K562 (cell line): Measurements from ENCODE around the gene FGFBP2. TPM values are rescaled to one million over a fixed set of nuclear protein-coding genes. Genes with fewer than 3 reads are reported as not detected.

ENCODE experiments used
- ATAC-seq: fragments of 200-7000 bp; cut with Tn5 transposase; 3 replicates; pipeline ENCODE4 v1.9.1; 2020; ENCODE audit warnings: moderate library complexity
- BruUV-seq: library from RNA; stranded (reverse); fragments of 400-500 nt; replicated peaks from 2 replicates; lab custom pipeline; 2021; lab: Mats Ljungman, UMichigan
- CTCF ChIA-PET: fragments of 300-600 bp; formaldehyde crosslinking; extraction: SDS; loops from one replicate; lab custom pipeline; 2021; ENCODE audit warnings: low intra/inter-chr PET ratio; lab: Yijun Ruan, JAX
- POLR2A ChIA-PET: fragments of 300-600, 350-650 bp; sonication (Branson Sonifier 250); formaldehyde crosslinking; extraction: SDS; loops from one replicate; lab custom pipeline; 2021; ENCODE audit warnings: antibody characterized with exemption, inconsistent platforms; lab: Yijun Ruan, JAX
- DNase-seq, 4 experiments: peaks; one replicate each; pipeline versions ENCODE4 v3.0.0 to v3.0.0-alpha.2; 2011 to 2018; ENCODE audit warnings: low spot score in 3 of 4, mixed read lengths in 3 of 4; ENCODE audit errors: extremely low read depth in 1 of 4
- FAIRE-seq: peaks from 2 replicates; lab custom pipeline; 2011; peaks lifted over from hg19 to GRCh38; lab: Jason Lieb, UNC
- H2AFZ ChIP-seq: 2 replicates; pipeline ENCODE4 v1.6.0; 2011; ENCODE audit warnings: low read depth, low read length, control low read depth, inconsistent platforms
- H3K27ac ChIP-seq: fragments of 200-600 bp; 3 replicates; pipeline ENCODE4 v1.8.0; 2011; ENCODE audit warnings: low read depth, mild to moderate bottlenecking, control low read depth, inconsistent platforms, low read length, moderate library complexity, mixed read lengths; ENCODE audit errors: extremely low read depth
- H3K27me3 ChIP-seq, 2 experiments: fragments of 300-600 bp in 1 of 2; 2 replicates in 1 of 2; 3 replicates in 1 of 2; pipeline versions ENCODE4 v1.6.0 to v1.8.0; 2011; ENCODE audit warnings: inconsistent platforms in 2 of 2, low read length in 2 of 2, mild to moderate bottlenecking in 1 of 2, mixed read lengths in 1 of 2, moderate library complexity in 1 of 2; ENCODE audit not compliant: control insufficient read depth in 2 of 2, insufficient read depth in 2 of 2
- H3K36me3 ChIP-seq: fragments of 300-600 bp; 3 replicates; pipeline ENCODE4 v1.8.0; 2011; ENCODE audit warnings: mild to moderate bottlenecking, low read length, inconsistent platforms; ENCODE audit not compliant: control insufficient read depth, insufficient read depth
- H3K4me1 ChIP-seq, 2 experiments: fragments of 200-600 bp in 1 of 2; replicated peaks in 1 of 2; 2 replicates in 1 of 2; 3 replicates in 1 of 2; pipeline versions ENCODE4 v1.5.1 to v1.8.0; 2011; ENCODE audit warnings: inconsistent platforms in 2 of 2, low read length in 2 of 2, mild to moderate bottlenecking in 1 of 2, mixed read lengths in 1 of 2, moderate library complexity in 1 of 2; ENCODE audit not compliant: control insufficient read depth in 2 of 2, insufficient read depth in 2 of 2
- H3K4me2 ChIP-seq: 2 replicates; pipeline ENCODE4 v1.6.1; 2011; ENCODE audit warnings: low read length, control low read depth, inconsistent platforms, mixed read lengths; ENCODE audit not compliant: insufficient read depth
- H3K4me3 ChIP-seq: fragments of 200-600 bp; sonication (generic), shearing (Covaris generic); 2 replicates; pipeline ENCODE4 v1.5.1; 2016; ENCODE audit warnings: control low read depth, inconsistent platforms
- H3K79me2 ChIP-seq: fragments of 200-600 bp; 3 replicates; pipeline ENCODE4 v1.8.0; 2011; ENCODE audit warnings: low read length, inconsistent platforms; ENCODE audit not compliant: control insufficient read depth, insufficient read depth
- H3K9ac ChIP-seq, 2 experiments: 2 replicates each; pipeline versions ENCODE4 v1.6.0 to v1.6.1; 2011; ENCODE audit warnings: low read depth in 2 of 2, low read length in 2 of 2, control low read depth in 1 of 2, inconsistent platforms in 1 of 2, mild to moderate bottlenecking in 1 of 2, mixed read lengths in 1 of 2; ENCODE audit not compliant: insufficient read depth in 1 of 2
- H3K9me1 ChIP-seq: one replicate; pipeline ENCODE4 v1.6.0; 2011; ENCODE audit warnings: inconsistent platforms, mild to moderate bottlenecking, low read length, moderate library complexity; ENCODE audit not compliant: control insufficient read depth, insufficient read depth
- H3K9me3 ChIP-seq: replicated peaks from 2 replicates; pipeline ENCODE4 v1.5.1; 2011; ENCODE audit warnings: low read depth, low read length, inconsistent platforms; ENCODE audit not compliant: control insufficient read depth, insufficient read depth
- H4K20me1 ChIP-seq: replicated peaks from 2 replicates; pipeline ENCODE4 v1.6.1; 2011; ENCODE audit warnings: low read length, inconsistent platforms, mixed read lengths; ENCODE audit not compliant: control insufficient read depth, insufficient read depth
- ATF1 ChIP-seq, 2 experiments: fragments of 450-650 bp in 1 of 2; IDR thresholded peaks; 2 replicates each; pipeline ENCODE4 v1.6.1; 2016; ENCODE audit warnings: missing compliant biosample characterization in 1 of 2, missing genetic modification characterization in 1 of 2
- CBFB ChIP-seq: sonication (generic); formaldehyde crosslinking; IDR thresholded peaks from 2 replicates; pipeline ENCODE4 v1.4.0; 2020; ENCODE audit warnings: mild to moderate bottlenecking, missing genetic modification reagents
- CBX8 ChIP-seq: fragments of 200-600 bp; sonication (generic); IDR thresholded peaks from 2 replicates; pipeline ENCODE4 v1.6.1; 2012; ENCODE audit warnings: borderline replicate concordance, mixed run types, low read depth, mild to moderate bottlenecking, moderate library complexity, mixed read lengths, low read length, control low read depth, inconsistent platforms; ENCODE audit not compliant: poor library complexity, severe bottlenecking; ENCODE audit errors: extremely low read depth
- LARP7 ChIP-seq: fragments of 450-650 bp; IDR thresholded peaks from 2 replicates; pipeline ENCODE4 v1.6.1; 2016
- MLX ChIP-seq, 2 experiments: fragments of 450-650 bp in 1 of 2; sonication (generic) in 1 of 2; formaldehyde crosslinking; conservative IDR thresholded peaks; 2 replicates each; pipeline versions ENCODE4 v1.4.0 to v1.8.1; 2020 to 2022; ENCODE audit warnings: mild to moderate bottlenecking in 1 of 2, missing genetic modification reagents in 1 of 2
- NCOA6 ChIP-seq: fragments of 450-650 bp; IDR thresholded peaks from 2 replicates; pipeline ENCODE4 v1.6.1; 2017; ENCODE audit warnings: mild to moderate bottlenecking
- PRPF4 ChIP-seq: fragments of 200-400 bp; formaldehyde crosslinking; IDR thresholded peaks from one replicate; pipeline ENCODE4 v1.6.1; 2017; ENCODE audit warnings: low read length, low read depth, mild to moderate bottlenecking; ENCODE audit not compliant: insufficient read depth, poor library complexity, severe bottlenecking
- RB1 ChIP-seq: fragments of 450-650 bp; IDR thresholded peaks from 2 replicates; pipeline ENCODE4 v1.6.1; 2017; ENCODE audit warnings: low read depth, mild to moderate bottlenecking
- SMAD1 ChIP-seq: fragments of 150-350 bp; IDR thresholded peaks from 2 replicates; pipeline ENCODE4 v1.6.1; 2014; ENCODE audit warnings: low read length, low read depth; ENCODE audit not compliant: partially characterized antibody
- SP1 ChIP-seq: sonication (generic); formaldehyde crosslinking; IDR thresholded peaks from 2 replicates; pipeline ENCODE4 v1.8.1; 2022; ENCODE audit warnings: mild to moderate bottlenecking, missing genetic modification reagents
- SRSF3 ChIP-seq: fragments of 200-400 bp; formaldehyde crosslinking; IDR thresholded peaks from 2 replicates; pipeline ENCODE4 v1.6.1; 2016; ENCODE audit warnings: mild to moderate bottlenecking, low read length, moderate library complexity; ENCODE audit not compliant: insufficient read depth
- STAT5B ChIP-seq: fragments of 250-450 bp; sonication (Bioruptor Pico); IDR thresholded peaks from 2 replicates; pipeline ENCODE4 v1.8.0; 2021; ENCODE audit warnings: mild to moderate bottlenecking, inconsistent platforms
- TGIF2 ChIP-seq: sonication (generic); formaldehyde crosslinking; IDR thresholded peaks from 2 replicates; pipeline ENCODE4 v1.8.1; 2022; ENCODE audit warnings: mild to moderate bottlenecking, missing genetic modification reagents, moderate library complexity
- ZC3H8 ChIP-seq: fragments of 450-650 bp; IDR thresholded peaks from 2 replicates; pipeline ENCODE4 v1.6.1; 2017
- ZNF280B ChIP-seq: fragments of 250-450 bp; sonication (Bioruptor Pico); IDR thresholded peaks from 2 replicates; pipeline ENCODE4 v1.5.1; 2021; ENCODE audit warnings: mild to moderate bottlenecking
- ZNF354B ChIP-seq: fragments of 250-450 bp; sonication (Bioruptor Pico); IDR thresholded peaks from 2 replicates; pipeline ENCODE4 v1.4.0; 2020
- ZNF431 ChIP-seq: sonication (generic); formaldehyde crosslinking; IDR thresholded peaks from 2 replicates; pipeline ENCODE4 v1.8.0; 2022; ENCODE audit warnings: mild to moderate bottlenecking, missing genetic modification reagents
- ZNF696 ChIP-seq: fragments of 250-450 bp; sonication (Bioruptor Pico); conservative IDR thresholded peaks from 2 replicates; pipeline ENCODE4 v1.4.0; 2020; ENCODE audit warnings: mild to moderate bottlenecking, moderate library complexity
- ZNF77 ChIP-seq: fragments of 250-450 bp; sonication (Bioruptor Pico); IDR thresholded peaks from 2 replicates; pipeline ENCODE4 v1.5.0; 2020
- WGBS: fragments of 100-300 bp; shearing (Covaris generic); methylation state at CpG from one replicate; pipeline ENCODE4 v1.1.6; 2016; ENCODE audit warnings: low coverage, mixed read lengths; ENCODE audit not compliant: insufficient coverage; ENCODE audit errors: missing lambda C conversion rate; 5-methylcytosine and 5-hydroxymethylcytosine counted together
- in situ Hi-C: fragments of 300-500 bp; cut with MboI; formaldehyde crosslinking; loops from 4 replicates; pipeline ENCODE4 v1.15.0; 2018; ENCODE audit warnings: inconsistent platforms, mixed read lengths
- intact Hi-C: fragments of 100-400 bp; cut with micrococcal nuclease; formaldehyde crosslinking; loops from 2 replicates; pipeline ENCODE4 v1.14.2; 2022
- polyA plus RNA-seq, 8 experiments: library from polyadenylated mRNA; depleted of rRNA in 4 of 8; stranded (reverse) in 5 of 8; unstranded in 3 of 8; fragments of >200 nt; fragmentation: Nextera tagmentation in 2 of 8; fragmentation: Illumina TruSeq in 1 of 8; extraction: Ambion mirVana in 2 of 8; extraction: Trizol in 1 of 8; gene quantifications; 2 replicates each; pipeline versions ENCODE4 v1.2.1 to v1.2.3, GENCODE V29; 2011 to 2014; ENCODE audit warnings: inconsistent platforms in 1 of 8, missing spikeins in 1 of 8
- total RNA-seq, 7 experiments: library from RNA; depleted of rRNA in 6 of 7; stranded (reverse); fragments of >200 nt in 6 of 7; fragmentation: Illumina TruSeq in 2 of 7; extraction: Trizol in 2 of 7; gene quantifications; 2 replicates each; pipeline versions ENCODE4 v1.2.1 to v1.2.3, GENCODE V29; 2011 to 2021; ENCODE audit warnings: low replicate concordance in 1 of 7

The FGFBP2 gene
- total and polyA plus RNA-seq, 9 of the 15 experiments (the other 6 are each of a cell fraction or from before 2014, with no cell fraction given) = not detected

- TF ChIP-seq CBFB (CRISPR knock-in tag) (no peak), STAT5B (no peak), LARP7 (no peak)
Observed at GRCh38 chr4:16011173-16011572, 48.2 kb upstream of the FGFBP2 start (continued).

GRCh38 chr4:16009153-16009552, 46.2 kb upstream of the FGFBP2 start:
- ChIA-PET POLR2A (interaction anchor here (0.6 kb wide), 1 partner anchor 74 kb away, joined by 3 read pairs; no protein-coding TSS in a partner anchor), CTCF (no interaction called here)
- Histone ChIP-seq H3K4me3 (no peak overlapping the region), H3K4me2 (no peak overlapping the region), H3K9me3 (no peaks in the 10 kb centered on the region), H4K20me1 (no peaks in the 10 kb centered on the region), H2AFZ (no peak overlapping the region), H3K4me1 (no peaks in the 10 kb centered on the region), H3K9me1 (no peaks in the 10 kb centered on the region), H3K27ac (no peak overlapping the region), H3K9ac (no peak overlapping the region), H3K79me2 (no peaks in the 10 kb centered on the region), H3K36me3 (no peaks in the 10 kb centered on the region), H3K27me3 (peaks cover 9 to 14% of the 10 kb centered on the region in 2 experiments)
- 0% methylated on average over 4 of the region's 4 CpGs for WGBS
- in situ Hi-C loops = loop anchor here (10.0 kb wide), 1 partner anchor 204 kb away; no protein-coding TSS in a partner anchor
- intact Hi-C loops = no loop called here
- FAIRE-seq = no peak
- TF ChIP-seq ZNF77 = no peak
- TF ChIP-seq ZNF696 (CRISPR knock-in tag) = no peak
- no peak for TF ChIP-seq PRPF4
- TF ChIP-seq ZNF354B (CRISPR knock-in tag) = no peak
- no peak for TF ChIP-seq MLX (CRISPR knock-in tag; conservative IDR thresholded peaks at IDR 0.05)
- TF ChIP-seq SRSF3 = no peak
- no peak for TF ChIP-seq RB1
- no peak for TF ChIP-seq SMAD1
- no peak for TF ChIP-seq TGIF2 (CRISPR knock-in tag)
- TF ChIP-seq SP1 (CRISPR knock-in tag) = no peak
- no peak for TF ChIP-seq NCOA6
- TF ChIP-seq ZC3H8 = no peak
- no peak for TF ChIP-seq CBX8
- no peak for TF ChIP-seq ZNF280B (CRISPR knock-in tag)
- TF ChIP-seq ATF1 (CRISPR knock-in tag; IDR thresholded peaks at IDR 0.05) = no peak
- TF ChIP-seq ATF1 (tag; IDR thresholded peaks at IDR 0.05) = no peak
- no peak for TF ChIP-seq ZNF431 (CRISPR knock-in tag)
- no TSS peak for BruUV-seq
- no peak for DNase-seq
- no peak for ATAC-seq
